RWPE2 (cell line): Measurements from ENCODE around the gene APOBEC3B.
"Not testable (repeated sequence)": the region's sequence is repeated elsewhere in the genome, so short reads cannot be mapped to it uniquely, and the experiment has no call there.

Experiments used
- ATAC-seq: fragments of 200-7000 bp; cut with Tn5 transposase; 3 replicates; pipeline ENCODE4 v1.9.1; 2021; ENCODE audit warnings: low read depth
- DNase-seq: peaks from one replicate; pipeline ENCODE4 v3.0.0-alpha.2; 2020; ENCODE audit warnings: low spot score
- H3K27ac ChIP-seq: fragments of 450-650 bp; 2 replicates; pipeline ENCODE4 v1.5.1; 2017; ENCODE audit warnings: mild to moderate bottlenecking; ENCODE audit not compliant: poor library complexity, severe bottlenecking
- H3K27me3 ChIP-seq: fragments of 250-450 bp; sonication (Bioruptor Pico); 2 replicates; pipeline ENCODE4 v1.5.1; 2021; ENCODE audit warnings: mild to moderate bottlenecking, moderate library complexity; ENCODE audit not compliant: insufficient read depth, poor library complexity, severe bottlenecking
- H3K36me3 ChIP-seq: fragments of 250-450 bp; sonication (Bioruptor Pico); 2 replicates; pipeline ENCODE4 v1.5.1; 2020; ENCODE audit warnings: low read depth, mild to moderate bottlenecking, moderate library complexity
- H3K4me1 ChIP-seq: fragments of 250-450 bp; sonication (Bioruptor Pico); 2 replicates; pipeline ENCODE4 v1.5.1; 2021; ENCODE audit warnings: mild to moderate bottlenecking, moderate library complexity; ENCODE audit not compliant: insufficient read depth, poor library complexity, severe bottlenecking
- H3K4me3 ChIP-seq: fragments of 250-450 bp; sonication (Bioruptor Pico); 2 replicates; pipeline ENCODE4 v1.5.1; 2021; ENCODE audit warnings: mild to moderate bottlenecking, moderate library complexity; ENCODE audit not compliant: severe bottlenecking
- H3K9me3 ChIP-seq: fragments of 250-450 bp; sonication (Bioruptor Pico); 2 replicates; pipeline ENCODE4 v1.5.1; 2021; ENCODE audit warnings: mild to moderate bottlenecking, moderate library complexity; ENCODE audit not compliant: severe bottlenecking
- TF ChIP-seq, protein P1 (sequence below): fragments of 450-650 bp; IDR thresholded peaks from one replicate; pipeline ENCODE4 v1.5.1; 2017; ENCODE audit warnings: mild to moderate bottlenecking, moderate library complexity; ENCODE audit not compliant: poor library complexity, severe bottlenecking

The APOBEC3B gene

DNA sequence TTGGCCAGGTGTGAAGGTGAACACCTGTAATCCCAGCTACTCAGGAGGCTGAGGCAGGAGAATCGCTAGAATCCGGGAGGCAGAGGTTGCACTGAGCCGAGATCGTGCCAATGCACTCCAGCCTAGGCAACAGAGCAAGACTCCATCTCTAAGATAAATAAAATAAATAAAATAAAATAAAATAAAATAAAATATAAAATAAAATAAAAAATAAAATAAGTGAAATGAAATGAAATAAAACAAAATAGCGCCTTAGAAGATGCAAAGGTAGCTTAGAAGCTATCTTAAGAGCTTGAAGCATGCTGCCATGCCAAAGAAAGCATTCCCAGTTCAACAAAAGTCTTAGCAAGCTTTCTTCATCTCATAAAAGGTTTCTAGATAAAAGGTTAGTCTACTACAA, 25.0 kb downstream of the APOBEC3B start:
- Histone ChIP-seq H3K27ac (no peak overlapping the region), H3K4me1 (no peaks in the 10 kb centered on the region), H3K27me3 (no peaks in the 10 kb centered on the region), H3K9me3 (no peaks in the 10 kb centered on the region), H3K36me3 (no peaks in the 10 kb centered on the region), H3K4me3 (no peak overlapping the region)
- ATAC-seq (no peak), DNase-seq (no peak)
- TF ChIP-seq, protein P1, sequence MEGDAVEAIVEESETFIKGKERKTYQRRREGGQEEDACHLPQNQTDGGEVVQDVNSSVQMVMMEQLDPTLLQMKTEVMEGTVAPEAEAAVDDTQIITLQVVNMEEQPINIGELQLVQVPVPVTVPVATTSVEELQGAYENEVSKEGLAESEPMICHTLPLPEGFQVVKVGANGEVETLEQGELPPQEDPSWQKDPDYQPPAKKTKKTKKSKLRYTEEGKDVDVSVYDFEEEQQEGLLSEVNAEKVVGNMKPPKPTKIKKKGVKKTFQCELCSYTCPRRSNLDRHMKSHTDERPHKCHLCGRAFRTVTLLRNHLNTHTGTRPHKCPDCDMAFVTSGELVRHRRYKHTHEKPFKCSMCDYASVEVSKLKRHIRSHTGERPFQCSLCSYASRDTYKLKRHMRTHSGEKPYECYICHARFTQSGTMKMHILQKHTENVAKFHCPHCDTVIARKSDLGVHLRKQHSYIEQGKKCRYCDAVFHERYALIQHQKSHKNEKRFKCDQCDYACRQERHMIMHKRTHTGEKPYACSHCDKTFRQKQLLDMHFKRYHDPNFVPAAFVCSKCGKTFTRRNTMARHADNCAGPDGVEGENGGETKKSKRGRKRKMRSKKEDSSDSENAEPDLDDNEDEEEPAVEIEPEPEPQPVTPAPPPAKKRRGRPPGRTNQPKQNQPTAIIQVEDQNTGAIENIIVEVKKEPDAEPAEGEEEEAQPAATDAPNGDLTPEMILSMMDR: no peak

DNA sequence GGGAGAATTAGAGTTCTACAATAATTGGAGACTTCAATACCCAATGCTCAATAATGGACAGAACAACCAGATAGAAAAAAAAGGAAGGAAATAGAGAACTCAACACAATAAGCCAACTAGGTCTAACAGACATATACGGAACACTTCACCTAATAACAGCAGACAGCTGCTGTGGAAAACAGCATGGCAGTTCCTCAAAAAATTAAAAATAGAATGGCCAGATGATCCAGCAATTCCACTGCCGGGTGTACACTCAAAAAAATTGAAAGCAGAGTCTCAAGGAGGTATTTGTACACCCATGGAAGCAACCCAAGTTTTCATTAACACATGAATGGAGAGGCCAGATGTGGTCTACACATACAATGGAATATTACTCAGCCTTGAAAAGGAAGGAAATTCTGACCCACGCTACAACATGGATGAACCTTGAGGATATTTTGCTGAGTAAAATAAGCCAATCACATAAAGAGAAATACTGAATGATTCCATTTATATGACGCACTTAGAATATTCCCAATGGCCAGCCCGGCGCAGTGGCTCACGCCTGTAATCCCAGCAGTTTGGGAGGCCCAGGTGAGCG, 26.2 kb downstream of the APOBEC3B start:
- DNase-seq, ATAC-seq: not testable (repeated sequence)

DNA sequence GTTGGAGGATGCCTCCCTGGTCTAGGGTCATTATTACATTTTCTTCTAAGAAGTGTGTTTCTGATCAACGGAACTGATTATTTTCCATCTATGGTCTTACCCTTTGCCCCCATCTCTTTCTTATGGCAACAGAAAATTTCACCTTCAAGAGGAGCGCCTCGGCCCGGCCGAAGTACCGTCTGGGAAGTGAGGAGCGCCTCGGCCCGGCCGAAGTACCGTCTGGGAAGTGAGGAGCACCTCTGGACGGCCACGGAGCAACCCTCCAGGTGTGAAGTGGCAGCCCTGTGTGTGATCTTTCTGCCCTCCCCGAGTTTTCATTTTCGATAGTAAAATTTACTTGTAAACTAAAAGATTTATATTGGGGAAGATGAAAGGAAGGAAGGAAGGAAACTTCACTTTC, 28.8 kb downstream of the APOBEC3B start:
- H3K4me1 ChIP-seq: no peaks in the 10 kb centered on the region
- TF ChIP-seq, protein P1: no peak

More for the DNA sequence above, 26.2 kb downstream of the APOBEC3B start:
- not testable (repeated sequence) for H3K36me3 ChIP-seq, H3K9me3 ChIP-seq, H3K4me3 ChIP-seq, H3K4me1 ChIP-seq, H3K27me3 ChIP-seq, H3K27ac ChIP-seq

DNA sequence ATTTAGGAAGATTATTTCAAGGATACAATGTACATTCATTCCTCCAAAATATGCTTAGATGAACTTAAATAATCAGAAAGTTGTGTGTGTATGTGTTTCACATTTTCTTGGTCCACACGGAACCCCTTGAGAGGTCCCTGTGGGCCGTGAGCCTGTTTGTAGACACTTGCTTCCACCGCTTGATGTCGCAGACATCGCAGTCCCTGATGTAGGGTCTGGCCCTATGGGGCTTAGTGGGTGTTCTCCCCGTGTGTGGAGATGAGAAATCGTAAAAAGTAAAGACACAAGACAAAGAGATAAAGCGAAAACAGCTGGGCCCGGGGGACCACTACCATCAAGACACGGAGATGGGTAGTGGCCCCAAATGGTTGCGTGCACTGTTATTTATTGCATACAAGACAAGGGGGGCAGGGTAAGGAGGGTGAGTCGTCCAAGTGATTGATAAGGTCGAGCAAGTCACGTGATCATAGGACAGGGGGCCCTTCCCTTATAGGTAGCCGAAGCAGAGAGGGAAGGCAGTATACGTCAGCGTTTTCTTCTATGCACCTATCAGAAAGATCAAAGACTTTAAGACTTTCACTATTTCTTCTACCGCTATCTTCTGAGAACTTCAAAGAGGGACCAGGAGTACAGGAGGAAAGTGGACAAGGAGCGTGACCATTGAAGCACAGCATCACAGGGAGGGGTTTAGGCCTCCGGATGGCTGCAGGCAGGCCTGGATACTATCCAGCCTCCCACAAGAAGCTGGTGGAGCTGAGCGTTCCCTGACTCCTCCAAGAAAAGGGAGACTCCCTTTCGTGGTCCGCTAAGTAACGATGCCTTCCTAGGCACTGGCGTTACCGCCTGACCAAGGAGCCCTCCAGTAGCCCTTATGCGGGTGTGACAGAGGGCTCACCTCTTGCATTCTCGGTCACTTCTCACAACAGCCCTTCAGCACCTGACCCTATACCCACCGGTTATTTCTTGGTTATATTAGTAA, 30.7 kb downstream of the APOBEC3B start:
- H3K4me3 ChIP-seq: no peak overlapping the region
- TF ChIP-seq, protein P1: no peak
- H3K9me3 ChIP-seq: no peaks in the 10 kb centered on the region
- no peak overlapping the region for H3K27ac ChIP-seq
- no peaks in the 10 kb centered on the region for H3K4me1 ChIP-seq
- ATAC-seq: no peak
- H3K27me3 ChIP-seq: no peaks in the 10 kb centered on the region
- H3K36me3 ChIP-seq: peaks cover 13% of the 10 kb centered on the region; the same call in 1 of the 2 replicates
- DNase-seq: no peak

More for the DNA sequence above, 28.8 kb downstream of the APOBEC3B start:
- no peak for ATAC-seq
- no peak overlapping the region for H3K4me3 ChIP-seq
- DNase-seq: no peak
- H3K9me3 ChIP-seq: no peaks in the 10 kb centered on the region
- H3K27me3 ChIP-seq: no peaks in the 10 kb centered on the region
- H3K36me3 ChIP-seq: 0 out of 2 replicates have a peak, but pooled peaks cover 5% of the 10 kb centered on the region
- H3K27ac ChIP-seq: no peak overlapping the region

DNA sequence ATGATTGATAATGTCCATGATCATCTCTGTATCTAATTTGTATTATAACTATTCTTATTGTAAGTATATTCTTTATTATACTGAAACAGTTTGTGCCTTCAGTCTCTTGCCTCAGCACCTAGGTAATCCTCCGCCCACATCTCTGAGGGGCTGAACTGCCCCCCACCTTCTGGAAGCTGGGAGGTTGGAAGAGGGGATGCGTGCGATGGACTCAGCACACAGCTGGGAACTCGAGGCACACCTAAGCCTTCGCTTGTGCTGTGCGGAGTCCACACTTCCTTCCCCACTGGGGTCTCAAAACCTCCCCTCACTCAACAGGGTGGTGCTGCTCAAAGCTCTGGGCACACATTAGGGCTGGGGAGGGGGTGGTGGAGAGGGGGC, 31.4 kb downstream of the APOBEC3B start:
- not testable (repeated sequence) for H3K4me1 ChIP-seq, H3K4me3 ChIP-seq, H3K27me3 ChIP-seq, DNase-seq, ATAC-seq, H3K9me3 ChIP-seq
- H3K27ac ChIP-seq: peak overlapping the region; percentile 64
- H3K36me3 ChIP-seq: peaks cover 13% of the 10 kb centered on the region; the same call in 1 of the 2 replicates
